Stimulated activated CD4-positive, alpha-beta T cell treated with anti-CD3 and anti-CD28 coated beads, Interleukin-15, amount 100 ng/mL, for 48 hours (primary cell): Measurements from ENCODE around the gene NCOA3.

Experiments
- DNase-seq, 2 donors: peaks; one replicate each; pipeline ENCODE4 v3.0.0-alpha.2; 2020; ENCODE audit warnings: low read depth in 2 of 2

NCOA3 gene

DNA sequence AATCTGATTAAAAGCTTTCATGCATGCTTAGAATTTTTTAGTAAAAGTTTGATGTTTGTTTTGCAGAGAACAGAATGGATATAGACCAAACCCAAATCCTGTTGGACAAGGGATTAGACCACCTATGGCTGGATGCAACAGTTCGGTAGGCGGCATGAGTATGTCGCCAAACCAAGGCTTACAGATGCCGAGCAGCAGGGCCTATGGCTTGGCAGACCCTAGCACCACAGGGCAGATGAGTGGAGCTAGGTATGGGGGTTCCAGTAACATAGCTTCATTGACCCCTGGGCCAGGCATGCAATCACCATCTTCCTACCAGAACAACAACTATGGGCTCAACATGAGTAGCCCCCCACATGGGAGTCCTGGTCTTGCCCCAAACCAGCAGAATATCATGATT lies 133.6 kb downstream of the NCOA3 start:
- no peak for DNase-seq

DNA sequence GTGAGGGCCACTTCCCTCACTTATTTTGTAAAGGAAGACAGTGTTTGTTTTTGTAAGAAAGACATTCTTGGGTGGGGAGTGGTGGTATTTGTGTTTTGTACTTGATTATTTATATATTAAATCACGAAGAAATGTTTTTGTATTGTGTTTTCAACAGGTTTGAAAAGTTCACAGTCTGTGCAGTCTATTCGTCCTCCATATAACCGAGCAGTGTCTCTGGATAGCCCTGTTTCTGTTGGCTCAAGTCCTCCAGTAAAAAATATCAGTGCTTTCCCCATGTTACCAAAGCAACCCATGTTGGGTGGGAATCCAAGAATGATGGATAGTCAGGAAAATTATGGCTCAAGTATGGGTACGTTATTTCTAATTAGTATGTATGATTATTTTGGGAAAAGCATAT lies 137.2 kb downstream of the NCOA3 start:
- no peak for DNase-seq

DNA sequence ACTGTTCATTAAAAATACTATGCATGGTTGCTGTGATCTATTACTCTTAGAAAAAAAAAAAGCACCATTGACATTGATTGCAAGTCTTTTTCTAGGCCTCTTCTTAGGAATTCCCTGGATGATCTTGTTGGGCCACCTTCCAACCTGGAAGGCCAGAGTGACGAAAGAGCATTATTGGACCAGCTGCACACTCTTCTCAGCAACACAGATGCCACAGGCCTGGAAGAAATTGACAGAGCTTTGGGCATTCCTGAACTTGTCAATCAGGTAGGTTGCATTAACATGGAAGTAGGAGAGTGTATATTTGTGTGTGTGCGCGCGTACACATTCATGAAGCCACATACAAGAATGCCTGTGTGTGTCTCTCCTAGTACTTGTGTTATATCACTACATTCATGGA lies 140.4 kb downstream of the NCOA3 start:
- DNase-seq: no peak

DNA sequence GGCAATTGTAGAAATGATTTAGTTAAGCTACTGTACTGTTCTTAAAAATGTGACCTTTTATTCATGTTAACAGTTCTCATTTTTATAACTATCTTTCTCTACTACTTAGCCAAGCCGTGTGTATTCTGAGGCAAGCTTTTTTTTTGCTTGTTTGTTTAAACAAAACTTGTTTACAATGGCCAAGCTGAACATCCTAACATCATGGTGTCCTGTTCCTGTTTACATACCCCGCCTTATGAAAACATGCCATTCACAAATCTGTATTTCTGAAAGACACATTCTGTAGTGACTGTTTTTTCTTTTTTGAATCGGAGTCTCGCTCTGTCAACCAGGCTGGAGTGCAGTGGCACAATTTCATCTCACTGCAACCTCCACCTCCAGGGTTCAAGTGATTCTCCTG lies 140.9 kb downstream of the NCOA3 start:
- DNase-seq: no peak

DNA sequence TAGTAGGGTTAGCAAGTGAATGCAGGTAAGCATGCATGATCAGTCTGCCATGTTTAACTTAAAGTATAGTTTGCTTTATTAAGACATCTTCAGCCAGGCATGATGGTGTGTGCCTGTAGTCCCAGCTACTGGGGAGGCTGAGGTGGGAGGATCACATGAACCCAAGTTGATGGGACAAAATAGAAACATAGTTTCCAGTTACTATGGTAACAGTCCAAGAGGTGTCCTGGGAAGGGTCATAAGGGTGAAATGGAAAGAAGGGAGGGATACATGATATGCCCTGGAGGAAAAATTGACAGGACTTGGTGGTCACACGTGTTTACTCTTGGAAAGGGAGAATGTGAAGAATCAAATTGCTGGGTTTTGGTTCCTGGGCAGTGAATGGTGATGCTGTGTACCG lies 143.9 kb downstream of the NCOA3 start:
- DNase-seq: no peak

DNA sequence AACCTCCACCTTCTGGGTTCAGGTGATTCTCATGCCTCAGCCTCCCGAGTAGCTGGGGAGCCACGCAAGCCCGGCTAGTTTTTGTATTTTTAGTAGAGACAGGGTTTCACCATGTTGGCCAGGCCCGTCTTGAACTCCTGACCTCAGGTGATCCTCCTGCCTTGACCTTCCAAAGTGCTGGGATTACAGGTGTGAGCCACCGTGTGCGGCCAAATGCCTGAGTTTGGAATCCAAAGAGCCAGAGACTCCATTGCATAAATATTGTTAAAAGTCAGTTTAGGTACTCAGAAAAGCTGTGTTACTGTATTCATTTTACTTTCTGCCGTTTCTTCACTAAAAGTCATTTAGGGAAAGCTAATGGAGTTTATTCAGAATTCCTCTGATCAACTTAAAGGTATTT lies 146.3 kb downstream of the NCOA3 start:
- DNase-seq: no peak

DNA sequence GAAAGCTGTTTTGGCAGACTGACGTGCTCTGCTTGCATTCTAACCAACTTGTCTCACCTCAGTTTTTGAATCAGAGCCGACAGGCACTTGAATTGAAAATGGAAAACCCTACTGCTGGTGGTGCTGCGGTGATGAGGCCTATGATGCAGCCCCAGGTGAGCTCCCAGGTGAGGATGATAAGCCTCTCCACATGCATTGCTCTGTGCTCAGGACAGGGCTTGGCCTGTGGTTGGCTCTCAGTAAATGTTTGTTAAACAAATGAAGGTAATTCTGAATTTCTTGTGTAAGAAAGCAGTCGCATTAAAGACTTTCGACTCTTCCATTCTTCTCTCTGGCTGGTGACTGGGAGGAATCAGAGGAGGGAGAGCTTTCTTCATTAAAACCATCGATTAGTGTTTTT lies 147.3 kb downstream of the NCOA3 start:
- DNase-seq: no peak

DNA sequence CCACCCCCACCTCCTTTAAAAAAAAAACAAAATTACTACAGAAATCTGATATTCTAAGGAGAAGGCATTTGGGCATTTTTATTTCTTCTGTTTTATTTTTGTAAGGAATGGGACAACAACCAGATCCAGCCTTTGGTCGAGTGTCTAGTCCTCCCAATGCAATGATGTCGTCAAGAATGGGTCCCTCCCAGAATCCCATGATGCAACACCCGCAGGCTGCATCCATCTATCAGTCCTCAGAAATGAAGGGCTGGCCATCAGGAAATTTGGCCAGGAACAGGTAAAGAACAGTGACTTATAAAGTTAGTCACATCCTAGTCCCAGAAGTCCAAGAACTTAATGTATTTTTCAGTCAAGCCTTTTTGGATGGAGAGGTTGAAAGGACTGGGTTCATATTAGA lies 150.6 kb downstream of the NCOA3 start:
- DNase-seq: no peak

DNA sequence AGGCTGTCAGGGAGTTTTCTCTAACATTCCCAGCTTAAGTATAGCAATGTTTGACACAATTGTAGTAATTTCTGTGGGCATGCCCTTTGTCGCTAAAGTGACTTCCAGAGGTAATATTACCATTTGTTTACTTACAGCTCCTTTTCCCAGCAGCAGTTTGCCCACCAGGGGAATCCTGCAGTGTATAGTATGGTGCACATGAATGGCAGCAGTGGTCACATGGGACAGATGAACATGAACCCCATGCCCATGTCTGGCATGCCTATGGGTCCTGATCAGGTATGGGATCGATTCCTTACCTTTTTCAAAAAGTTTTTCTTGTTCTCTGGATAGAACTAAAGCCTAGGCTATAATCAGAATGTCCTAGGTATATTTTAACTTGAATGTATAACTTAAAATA lies 151.1 kb downstream of the NCOA3 start:
- DNase-seq: no peak

DNA sequence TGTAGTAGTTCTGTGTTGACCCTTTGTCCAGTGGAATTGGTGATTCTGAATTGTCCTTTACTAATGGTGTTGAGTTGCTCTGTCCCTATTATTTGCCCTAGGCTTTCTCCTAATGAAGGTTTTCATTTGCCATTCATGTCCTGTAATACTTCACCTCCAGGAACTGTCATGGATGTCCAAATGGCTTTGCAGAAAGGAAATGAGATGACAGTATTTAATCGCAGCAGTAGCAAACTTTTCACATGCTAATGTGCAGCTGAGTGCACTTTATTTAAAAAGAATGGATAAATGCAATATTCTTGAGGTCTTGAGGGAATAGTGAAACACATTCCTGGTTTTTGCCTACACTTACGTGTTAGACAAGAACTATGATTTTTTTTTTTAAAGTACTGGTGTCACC lies 152.2 kb downstream of the NCOA3 start:
- no peak for DNase-seq

DNA sequence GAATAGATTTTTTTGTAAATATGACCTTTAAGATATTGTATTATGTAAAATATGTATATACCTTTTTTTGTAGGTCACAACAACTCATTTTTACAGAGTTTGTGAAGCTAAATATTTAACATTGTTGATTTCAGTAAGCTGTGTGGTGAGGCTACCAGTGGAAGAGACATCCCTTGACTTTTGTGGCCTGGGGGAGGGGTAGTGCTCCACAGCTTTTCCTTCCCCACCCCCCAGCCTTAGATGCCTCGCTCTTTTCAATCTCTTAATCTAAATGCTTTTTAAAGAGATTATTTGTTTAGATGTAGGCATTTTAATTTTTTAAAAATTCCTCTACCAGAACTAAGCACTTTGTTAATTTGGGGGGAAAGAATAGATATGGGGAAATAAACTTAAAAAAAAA lies 152.7 kb downstream of the NCOA3 start:
- no peak for DNase-seq

DNA sequence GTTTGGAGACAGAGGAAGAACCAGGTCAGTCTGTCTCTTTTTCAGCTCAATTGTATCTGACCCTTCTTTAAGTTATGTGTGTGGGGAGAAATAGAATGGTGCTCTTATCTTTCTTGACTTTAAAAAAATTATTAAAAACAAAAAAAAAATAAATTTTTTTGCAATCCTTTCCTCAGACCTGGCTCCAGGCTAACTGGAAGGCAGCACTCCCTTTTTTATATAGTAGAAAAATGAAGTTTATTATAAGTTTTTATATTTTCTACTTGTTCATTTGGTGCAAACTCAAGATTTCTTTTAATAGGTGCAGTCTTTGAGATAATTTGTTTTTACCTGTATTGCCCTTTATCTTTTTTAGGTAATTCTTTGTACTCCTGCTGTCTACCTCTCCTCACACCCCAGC lies 153.9 kb downstream of the NCOA3 start:
- no peak for DNase-seq

DNA sequence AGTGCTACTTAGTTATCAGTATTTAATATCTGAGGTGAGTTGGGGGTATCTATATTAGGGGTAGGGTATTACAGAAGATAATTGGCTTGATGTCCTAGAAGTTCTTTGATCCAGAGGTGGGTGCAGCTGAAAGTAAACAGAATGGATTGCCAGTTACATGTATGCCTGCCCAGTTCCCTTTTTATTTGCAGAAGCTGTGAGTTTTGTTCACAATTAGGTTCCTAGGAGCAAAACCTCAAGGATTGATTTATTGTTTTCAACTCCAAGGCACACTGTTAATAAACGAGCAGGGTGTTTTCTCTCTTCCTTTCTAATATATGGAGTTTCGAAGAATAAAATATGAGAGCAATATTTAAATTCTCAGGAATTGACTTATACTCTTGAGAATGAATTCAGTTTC lies 154.6 kb downstream of the NCOA3 start:
- DNase-seq: no peak

DNA sequence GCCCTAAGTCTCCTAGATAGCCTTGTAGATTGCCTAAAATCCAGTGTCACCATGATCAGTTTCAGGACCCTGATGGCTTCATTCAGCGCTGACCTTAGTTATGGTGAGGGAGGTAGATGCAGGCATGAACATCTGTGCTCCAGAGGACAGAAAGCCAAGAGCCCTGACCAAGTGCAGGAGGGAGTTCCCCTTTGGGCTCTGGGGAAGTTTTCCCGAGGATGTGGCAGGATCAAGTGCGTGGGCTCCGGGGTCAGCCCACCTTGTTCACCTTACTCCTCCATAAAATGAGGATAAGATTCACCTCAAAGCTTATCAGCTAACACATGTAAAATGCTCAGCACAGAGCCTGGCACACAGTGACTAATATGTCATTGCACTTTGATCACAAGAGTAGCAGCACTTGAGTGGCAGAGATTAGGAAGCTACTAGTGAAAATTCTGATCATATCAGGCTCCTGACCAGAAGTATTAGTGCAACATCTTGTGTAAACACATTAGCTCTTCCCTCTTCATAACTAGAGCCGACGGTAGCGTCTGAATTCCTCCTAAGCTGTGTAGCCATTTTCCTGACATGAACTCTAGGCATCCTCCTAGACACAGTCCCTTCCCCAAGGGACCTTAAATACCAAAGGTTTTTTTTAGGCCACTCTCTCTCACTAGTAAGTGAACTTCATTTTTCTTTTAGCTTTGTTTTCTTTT lies 158.4 kb downstream of the NCOA3 start:
- no peak for DNase-seq

DNA sequence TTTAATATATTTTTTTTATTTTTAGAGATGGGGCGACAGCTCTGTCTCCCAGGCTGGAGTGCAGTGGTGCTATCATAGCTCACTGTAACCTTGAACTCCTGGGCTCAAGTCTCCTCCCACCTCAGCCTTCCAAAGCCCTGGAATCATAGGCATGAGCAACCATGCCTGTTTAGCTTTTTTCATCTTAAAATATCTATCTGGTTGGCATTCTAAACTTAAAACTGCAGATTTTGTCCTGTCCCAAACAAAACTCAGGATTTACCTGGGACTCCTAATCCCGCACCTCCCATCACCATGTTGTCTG lies 158.9 kb downstream of the NCOA3 start:
- DNase-seq: no peak

DNA sequence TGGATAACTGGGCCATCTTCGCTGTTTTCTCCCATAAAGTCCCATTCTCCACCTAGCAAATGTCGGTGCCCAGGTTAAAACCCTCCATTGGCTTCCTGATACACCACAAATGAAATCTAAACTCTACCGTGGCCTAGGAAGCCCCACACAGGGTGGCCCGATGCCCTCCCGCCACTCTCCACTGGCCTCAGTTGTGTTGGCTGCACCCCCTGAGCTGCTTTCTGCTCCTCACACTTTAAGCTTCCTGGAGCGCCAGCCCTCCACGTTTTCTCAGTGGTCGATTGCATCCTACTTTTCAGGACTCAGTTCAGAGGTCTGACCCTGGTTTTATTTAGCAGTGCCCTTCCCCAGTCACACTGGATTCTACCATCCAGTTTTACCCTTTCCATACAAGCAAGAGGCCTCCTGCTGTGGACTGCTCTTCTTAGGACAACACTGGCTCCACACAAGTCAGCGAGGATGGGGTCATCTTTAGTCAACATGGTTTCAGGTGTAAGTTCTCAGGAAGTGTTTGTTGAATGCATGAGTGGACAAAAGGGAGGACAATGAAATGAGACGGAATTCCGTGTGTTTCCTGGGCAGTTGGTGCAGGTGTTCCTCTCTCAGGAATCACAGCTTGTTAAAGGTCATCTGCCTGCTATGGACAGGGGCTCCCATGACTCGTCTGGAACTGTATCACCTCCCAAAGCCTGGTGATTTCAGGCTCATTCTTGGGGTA lies 159.5 kb downstream of the NCOA3 start:
- DNase-seq: no peak

DNA sequence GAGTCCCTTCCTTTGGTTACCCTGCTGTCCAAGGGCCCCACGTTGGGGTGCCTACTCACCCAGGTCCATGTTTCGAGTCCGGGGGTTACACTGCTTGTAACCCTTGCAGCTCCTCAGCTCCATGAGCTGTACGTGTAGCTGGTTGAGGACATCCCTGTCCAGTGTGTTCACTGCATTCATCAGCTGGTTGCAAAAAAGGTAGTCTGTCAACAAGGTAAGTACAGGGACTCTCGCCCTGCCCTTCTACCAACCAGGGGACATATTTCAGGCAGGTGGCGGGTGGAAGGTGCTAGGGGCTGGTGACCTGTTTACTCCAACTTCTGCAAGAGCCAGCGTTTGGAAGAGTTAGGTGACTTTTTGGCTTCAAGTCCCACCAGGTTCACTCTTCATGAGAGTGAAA lies 160.0 kb downstream of the NCOA3 start:
- DNase-seq: no peak

DNA sequence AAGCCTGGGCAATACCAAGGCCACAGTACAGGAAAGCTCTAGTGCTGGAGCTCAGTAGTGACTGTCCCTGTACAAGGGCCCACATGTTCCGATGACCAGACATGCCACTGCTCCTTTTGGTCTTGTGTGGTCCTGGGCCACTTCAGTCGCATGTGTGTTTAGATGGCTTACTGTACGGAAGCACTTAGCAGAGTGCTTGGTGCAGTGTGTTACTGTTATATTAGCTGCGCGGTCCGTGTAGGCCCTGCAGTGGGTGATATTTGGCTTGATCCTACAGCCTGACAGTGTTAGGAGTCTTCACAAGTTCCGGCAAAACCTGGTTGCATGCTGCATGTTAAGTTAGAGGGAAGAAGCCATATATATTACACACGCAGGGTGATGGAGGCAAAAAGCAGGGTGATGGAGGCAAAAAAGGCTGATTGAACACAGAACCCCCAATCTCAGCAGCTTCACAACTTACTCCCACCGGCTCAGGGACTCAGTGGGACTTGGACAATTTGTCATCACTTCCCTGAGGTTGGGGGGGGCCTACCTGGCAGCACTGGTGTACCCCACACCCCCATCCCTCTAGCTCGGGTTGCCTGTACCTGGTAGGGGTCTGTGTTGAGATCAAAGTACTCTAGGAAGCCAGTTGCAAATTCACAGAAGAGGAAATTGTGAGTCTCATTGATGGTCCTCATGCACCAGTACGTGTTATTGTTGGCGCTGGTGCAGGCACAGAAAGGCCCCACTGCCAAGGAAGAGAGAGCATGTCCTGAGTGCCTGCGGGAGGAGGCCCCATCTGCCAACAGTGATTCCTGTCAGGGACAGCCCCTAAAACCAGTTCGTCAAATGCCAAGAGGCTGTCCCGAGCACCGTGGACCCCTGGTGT lies 161.0 kb downstream of the NCOA3 start:
- DNase-seq: no peak

DNA sequence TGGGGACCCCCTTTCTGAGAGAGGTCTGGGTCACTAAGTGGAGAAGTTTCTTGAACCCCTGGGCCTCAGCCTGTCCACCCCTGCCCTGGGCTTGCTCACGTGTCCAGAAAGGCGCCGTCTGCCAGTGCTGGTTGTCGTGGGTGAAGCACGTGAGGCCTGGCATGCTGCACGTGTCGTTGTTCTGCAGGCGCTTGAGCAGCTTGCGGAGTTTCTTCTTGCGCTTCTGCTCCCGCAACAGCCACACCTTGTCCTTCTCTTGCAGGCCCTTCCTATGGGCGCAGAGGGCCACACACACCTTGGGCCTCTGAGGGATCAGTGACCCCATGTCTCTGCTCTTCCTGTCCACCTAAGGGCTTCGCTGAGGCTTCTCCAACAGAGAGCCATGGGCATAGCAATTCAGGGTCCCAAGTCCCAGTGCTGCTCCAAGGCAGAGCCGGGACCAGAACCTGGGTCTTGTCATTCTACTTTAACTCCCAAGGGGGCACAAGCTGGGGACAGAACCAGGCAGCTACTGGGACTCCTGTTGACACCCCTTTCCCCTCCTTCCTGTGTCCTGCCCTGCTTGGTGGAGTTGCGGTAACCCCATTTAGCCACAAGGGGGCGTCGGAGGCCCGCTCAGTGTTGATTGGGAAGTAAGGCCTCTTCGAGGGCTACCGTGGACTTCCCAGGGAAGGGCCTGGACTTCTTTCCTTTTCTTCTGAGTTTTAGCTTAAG lies 161.8 kb downstream of the NCOA3 start:
- DNase-seq: peak; percentile 45 to 59

DNA sequence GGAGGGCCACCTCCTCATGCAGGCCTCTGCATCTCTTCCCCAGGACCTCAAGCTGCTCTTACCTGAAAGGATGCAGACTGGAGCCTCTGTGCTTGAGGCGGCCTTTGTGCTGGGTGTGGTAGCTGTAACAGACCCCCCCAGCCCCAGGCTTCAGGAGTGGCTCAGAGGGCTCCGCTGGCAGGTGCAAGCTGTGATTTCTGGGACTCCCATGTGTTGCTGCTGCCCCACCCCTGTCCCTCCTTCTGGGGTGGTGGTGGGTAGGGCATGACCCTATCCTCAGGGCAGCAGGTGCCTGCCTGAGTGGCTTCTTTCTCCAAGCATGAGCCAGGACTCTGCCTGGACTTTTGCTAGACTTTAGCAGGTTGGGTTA lies 162.4 kb downstream of the NCOA3 start:
- DNase-seq: no peak

DNA sequence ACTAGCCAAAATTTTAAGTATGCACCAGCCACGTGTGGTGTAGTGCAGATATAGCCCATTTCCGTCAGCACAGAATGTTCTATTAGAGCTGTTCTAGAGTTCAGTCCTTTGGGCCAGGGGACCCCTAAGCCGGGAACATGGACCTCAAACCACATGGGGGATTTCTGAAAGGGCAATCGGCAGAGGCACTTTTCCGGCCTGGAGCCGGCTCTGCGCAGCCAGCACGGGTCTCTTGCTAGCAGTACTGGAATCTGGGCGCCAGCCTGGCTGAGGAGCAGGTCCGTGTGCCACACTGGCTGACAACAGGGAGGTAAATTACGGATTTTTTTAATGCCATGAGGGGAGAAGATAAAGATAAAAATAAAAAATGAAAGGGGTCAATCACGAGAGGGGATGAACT lies 163.1 kb downstream of the NCOA3 start:
- no peak for DNase-seq

DNA sequence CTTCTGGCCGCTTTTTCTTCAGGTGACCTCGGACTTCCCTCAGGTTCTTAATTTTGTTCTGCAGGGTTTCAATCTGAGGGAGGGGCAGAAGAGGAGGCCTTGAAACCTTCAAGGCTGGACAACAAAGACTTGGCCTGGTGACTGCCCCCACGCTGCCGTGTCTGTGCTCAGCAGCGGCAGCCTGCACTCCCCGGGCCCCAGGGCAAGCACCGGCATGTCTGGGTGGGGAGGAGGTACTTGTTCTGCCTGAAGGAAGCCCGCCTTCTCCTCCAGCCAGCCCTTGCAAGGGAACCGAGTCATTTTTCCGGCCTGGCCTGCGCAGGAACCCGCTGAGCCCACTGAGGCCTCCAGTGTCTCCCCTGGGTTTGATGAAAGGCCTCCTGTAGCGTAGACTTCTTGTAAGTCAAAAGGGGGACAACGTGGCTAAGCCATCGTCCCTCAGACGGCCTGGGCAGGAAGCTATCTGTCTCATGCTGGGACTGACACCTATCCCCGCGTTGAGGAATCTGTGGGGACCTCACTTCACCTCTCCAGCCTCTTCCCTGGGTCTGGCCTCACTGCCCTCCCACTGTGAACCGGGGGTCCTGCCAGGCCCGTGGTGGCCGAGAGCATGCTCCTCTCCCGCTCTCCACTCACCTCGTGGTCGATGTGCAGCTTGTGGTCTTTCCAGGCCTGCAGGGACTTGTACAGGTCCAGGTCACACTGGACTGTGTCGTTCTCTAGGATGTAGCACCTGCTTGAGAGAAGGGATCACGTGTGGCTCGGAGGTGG lies 163.7 kb downstream of the NCOA3 start:
- no peak for DNase-seq
